Hepatocyte (in vitro differentiated cells): ENCODE measurements around the gene PLCH2.

Source experiments
- EZH2 ChIP-seq: fragments of 200-600 bp; sonication (generic); IDR thresholded peaks from 2 replicates; pipeline ENCODE4 v1.6.1; 2016; ENCODE audit warnings: antibody characterized with exemption, mild to moderate bottlenecking, borderline replicate concordance
- EZH2phosphoT487 ChIP-seq: fragments of 200-600 bp; sonication (generic); IDR thresholded peaks from one replicate; pipeline ENCODE4 v1.6.1; 2018; ENCODE audit warnings: antibody characterized with exemption, mild to moderate bottlenecking, low read depth, moderate library complexity; ENCODE audit not compliant: unreplicated experiment, severe bottlenecking
- TF ChIP-seq, protein P1 (sequence below): fragments of 200-600 bp; sonication (generic); IDR thresholded peaks from 2 replicates; pipeline ENCODE4 v1.5.1; 2016; ENCODE audit warnings: antibody characterized with exemption, mild to moderate bottlenecking; ENCODE audit not compliant: poor library complexity

DNA sequence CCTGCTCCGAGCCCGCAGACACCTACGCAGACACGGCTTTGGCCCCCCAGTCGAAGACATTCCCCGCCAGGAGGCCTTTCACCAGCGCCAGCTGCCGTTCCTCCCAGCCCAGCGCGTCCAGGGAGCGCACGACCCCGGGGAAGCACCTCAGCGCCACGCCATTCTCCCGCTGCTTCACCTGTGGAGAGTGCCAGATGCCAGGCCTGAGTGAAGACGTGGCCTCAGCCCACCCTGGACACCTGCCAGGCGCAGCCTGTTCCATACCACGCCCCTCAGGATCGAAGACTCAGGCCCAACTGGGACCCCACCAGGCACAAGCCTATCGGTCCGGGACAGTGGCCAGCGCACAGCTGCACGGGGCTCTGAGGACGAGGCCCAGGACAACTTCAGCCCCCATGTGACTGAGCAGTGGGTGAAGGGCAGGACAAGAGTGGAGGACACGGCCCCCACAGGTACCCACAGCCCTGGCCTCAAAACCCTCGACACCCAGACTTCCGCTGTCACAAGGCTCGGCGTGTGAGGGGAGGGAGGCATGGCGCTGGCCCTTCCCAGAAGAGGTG, 36.9 kb downstream of the PLCH2 start:
- no peak for TF ChIP-seq EZH2phosphoT487
- TF ChIP-seq, protein P1, sequence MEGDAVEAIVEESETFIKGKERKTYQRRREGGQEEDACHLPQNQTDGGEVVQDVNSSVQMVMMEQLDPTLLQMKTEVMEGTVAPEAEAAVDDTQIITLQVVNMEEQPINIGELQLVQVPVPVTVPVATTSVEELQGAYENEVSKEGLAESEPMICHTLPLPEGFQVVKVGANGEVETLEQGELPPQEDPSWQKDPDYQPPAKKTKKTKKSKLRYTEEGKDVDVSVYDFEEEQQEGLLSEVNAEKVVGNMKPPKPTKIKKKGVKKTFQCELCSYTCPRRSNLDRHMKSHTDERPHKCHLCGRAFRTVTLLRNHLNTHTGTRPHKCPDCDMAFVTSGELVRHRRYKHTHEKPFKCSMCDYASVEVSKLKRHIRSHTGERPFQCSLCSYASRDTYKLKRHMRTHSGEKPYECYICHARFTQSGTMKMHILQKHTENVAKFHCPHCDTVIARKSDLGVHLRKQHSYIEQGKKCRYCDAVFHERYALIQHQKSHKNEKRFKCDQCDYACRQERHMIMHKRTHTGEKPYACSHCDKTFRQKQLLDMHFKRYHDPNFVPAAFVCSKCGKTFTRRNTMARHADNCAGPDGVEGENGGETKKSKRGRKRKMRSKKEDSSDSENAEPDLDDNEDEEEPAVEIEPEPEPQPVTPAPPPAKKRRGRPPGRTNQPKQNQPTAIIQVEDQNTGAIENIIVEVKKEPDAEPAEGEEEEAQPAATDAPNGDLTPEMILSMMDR = no peak
- no peak for TF ChIP-seq EZH2
